ENCODE results near the gene SLC43A1.

The SLC43A1 gene

DNA sequence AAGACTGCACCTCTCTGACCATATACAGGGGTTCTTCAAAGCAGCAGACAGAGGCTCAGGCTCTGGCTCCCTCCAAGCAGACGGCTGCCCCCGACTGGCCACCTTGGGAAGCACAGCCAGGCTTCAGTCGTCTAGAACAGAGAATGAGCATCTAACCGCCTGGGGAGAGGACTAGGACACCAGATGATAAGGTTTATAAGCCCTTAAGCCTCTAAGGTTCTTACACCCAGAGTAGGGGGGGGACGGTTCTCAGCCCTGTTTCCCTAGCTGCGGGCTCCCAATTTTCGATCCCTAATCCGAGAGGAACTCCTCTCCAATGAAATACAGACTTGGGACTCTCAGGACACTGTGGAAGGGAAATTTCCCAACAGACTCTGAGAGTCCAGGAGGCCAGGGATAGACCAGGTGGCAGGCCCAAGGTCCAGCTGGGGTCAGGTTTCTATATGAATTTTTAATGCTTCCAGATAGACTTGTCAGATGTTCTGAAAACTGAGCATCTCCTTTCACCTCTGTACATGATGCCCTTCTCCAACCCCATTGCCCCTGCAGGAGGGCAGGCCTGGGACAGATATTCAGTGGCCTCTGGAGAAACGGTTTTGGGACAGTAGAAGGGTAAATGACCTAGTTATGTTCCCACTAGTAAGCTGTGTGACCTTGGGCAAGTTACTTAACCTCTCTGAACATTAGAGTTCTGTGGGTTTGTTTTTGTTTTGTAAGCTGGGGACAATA, 34.9 kb downstream of the SLC43A1 start (continued):
- no peak for TF ChIP-seq ZFP30 (CRISPR knock-in tag; IDR thresholded peaks at IDR 0.05)
- TF ChIP-seq ARNTL (CRISPR knock-in tag; IDR thresholded peaks at IDR 0.05; ENCODE audit: borderline replicate concordance, low read depth), result no peak
- no peak for TF ChIP-seq RARB (CRISPR knock-in tag; IDR thresholded peaks at IDR 0.05)
- TF ChIP-seq TOX (CRISPR knock-in tag; IDR thresholded peaks at IDR 0.05; ENCODE audit: borderline replicate concordance), result no peak

DNA sequence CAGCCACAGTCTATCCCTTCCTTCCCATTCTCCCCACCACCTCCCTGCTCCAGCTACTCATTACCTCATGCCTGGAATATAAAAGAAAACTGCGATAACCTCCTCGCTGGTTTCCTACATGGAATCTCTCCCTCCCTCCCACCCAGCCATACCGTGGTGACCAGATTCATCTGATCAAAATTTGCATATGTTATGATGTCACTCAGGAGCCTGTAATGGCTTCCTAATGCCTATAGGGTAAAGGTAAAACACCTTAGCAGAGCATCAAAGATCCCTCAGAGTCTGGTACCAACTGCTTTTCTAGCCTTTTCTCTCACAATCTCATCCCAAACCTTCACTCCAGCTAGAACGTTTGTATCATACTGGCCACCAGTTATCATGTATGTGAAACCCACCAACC, 35.6 kb downstream of the SLC43A1 start:
- TF ChIP-seq, protein P1, sequence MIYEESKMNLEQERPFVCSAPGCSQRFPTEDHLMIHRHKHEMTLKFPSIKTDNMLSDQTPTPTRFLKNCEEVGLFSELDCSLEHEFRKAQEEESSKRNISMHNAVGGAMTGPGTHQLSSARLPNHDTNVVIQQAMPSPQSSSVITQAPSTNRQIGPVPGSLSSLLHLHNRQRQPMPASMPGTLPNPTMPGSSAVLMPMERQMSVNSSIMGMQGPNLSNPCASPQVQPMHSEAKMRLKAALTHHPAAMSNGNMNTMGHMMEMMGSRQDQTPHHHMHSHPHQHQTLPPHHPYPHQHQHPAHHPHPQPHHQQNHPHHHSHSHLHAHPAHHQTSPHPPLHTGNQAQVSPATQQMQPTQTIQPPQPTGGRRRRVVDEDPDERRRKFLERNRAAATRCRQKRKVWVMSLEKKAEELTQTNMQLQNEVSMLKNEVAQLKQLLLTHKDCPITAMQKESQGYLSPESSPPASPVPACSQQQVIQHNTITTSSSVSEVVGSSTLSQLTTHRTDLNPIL (CRISPR knock-in tag; IDR thresholded peaks at IDR 0.05; ENCODE audit: low read depth), result no peak
- no peak for TF ChIP-seq ZFP3 (CRISPR knock-in tag; IDR thresholded peaks at IDR 0.05)
- TF ChIP-seq OSR1 (CRISPR knock-in tag; IDR thresholded peaks at IDR 0.05), result no peak
- TF ChIP-seq ZNF8 (CRISPR knock-in tag; IDR thresholded peaks at IDR 0.05), result no peak
- no peak for TF ChIP-seq POU6F1 (CRISPR knock-in tag; IDR thresholded peaks at IDR 0.05; ENCODE audit: borderline replicate concordance, low read depth)
- TF ChIP-seq PPARA (CRISPR knock-in tag; IDR thresholded peaks at IDR 0.05; ENCODE audit: borderline replicate concordance), result no peak
- no peak for TF ChIP-seq RARB (CRISPR knock-in tag; IDR thresholded peaks at IDR 0.05)
- TF ChIP-seq TOX (CRISPR knock-in tag; IDR thresholded peaks at IDR 0.05; ENCODE audit: borderline replicate concordance), result no peak
- no peak for TF ChIP-seq TCF4 (CRISPR knock-in tag; IDR thresholded peaks at IDR 0.05; ENCODE audit: borderline replicate concordance)
- TF ChIP-seq ZNF565 (CRISPR knock-in tag; conservative IDR thresholded peaks at IDR 0.05; ENCODE audit: low read depth), result no peak
- no peak for TF ChIP-seq ZNF70 (CRISPR knock-in tag; IDR thresholded peaks at IDR 0.05)
- TF ChIP-seq PATZ1 (CRISPR knock-in tag; IDR thresholded peaks at IDR 0.05; ENCODE audit: borderline replicate concordance), result no peak
- TF ChIP-seq ARNTL (CRISPR knock-in tag; IDR thresholded peaks at IDR 0.05; ENCODE audit: borderline replicate concordance, low read depth), result no peak
- TF ChIP-seq ZC3H10 (CRISPR knock-in tag; IDR thresholded peaks at IDR 0.05), result no peak
- TF ChIP-seq SNAI2 (CRISPR knock-in tag; IDR thresholded peaks at IDR 0.05), result no peak
- TF ChIP-seq ISL1 (CRISPR knock-in tag; IDR thresholded peaks at IDR 0.05), result no peak
- no peak for TF ChIP-seq GLIS3 (CRISPR knock-in tag; IDR thresholded peaks at IDR 0.05)
- no peak for TF ChIP-seq ZFP30 (CRISPR knock-in tag; IDR thresholded peaks at IDR 0.05)
- ATAC-seq, result no peak

DNA sequence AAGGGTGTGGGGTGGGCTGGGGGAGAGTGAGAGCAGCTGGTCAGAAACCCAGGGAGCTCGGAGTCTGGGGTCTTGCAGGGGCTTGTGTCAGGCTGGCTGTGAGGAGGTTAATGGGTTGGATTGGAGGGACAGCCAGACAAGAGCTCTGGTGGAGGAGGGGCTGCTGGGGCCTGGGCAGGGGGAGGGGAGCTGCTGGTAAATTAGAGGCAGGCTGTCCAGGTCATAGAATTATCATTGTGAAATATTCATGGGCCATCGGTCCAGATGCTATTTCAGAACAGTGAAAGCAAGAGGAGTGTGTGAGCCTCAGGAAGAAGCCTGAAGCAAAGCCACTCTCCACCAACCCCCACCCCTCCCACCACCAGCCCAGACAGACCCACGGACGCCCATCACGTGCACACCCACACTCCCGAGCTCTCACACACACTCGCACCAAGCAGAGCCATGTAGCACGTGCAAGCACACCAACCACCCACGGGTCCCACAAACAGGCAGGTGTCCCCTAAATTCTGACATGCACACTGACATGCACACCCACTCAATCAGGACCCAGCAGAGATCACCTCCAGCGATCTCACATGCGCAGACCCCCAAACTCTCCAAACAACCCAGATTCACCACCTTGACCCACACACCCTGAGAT, 36.4 kb downstream of the SLC43A1 start:
- TF ChIP-seq ISL1 (CRISPR knock-in tag; IDR thresholded peaks at IDR 0.05) (no peak), ZNF8 (CRISPR knock-in tag; IDR thresholded peaks at IDR 0.05) (no peak), BACH2 (CRISPR knock-in tag; IDR thresholded peaks at IDR 0.05; ENCODE audit: borderline replicate concordance) (no peak), ZNF70 (CRISPR knock-in tag; IDR thresholded peaks at IDR 0.05) (no peak), OSR1 (CRISPR knock-in tag; IDR thresholded peaks at IDR 0.05) (no peak), ARNTL (CRISPR knock-in tag; IDR thresholded peaks at IDR 0.05; ENCODE audit: borderline replicate concordance, low read depth) (no peak), GLIS3 (CRISPR knock-in tag; IDR thresholded peaks at IDR 0.05) (no peak), PPARA (CRISPR knock-in tag; IDR thresholded peaks at IDR 0.05; ENCODE audit: borderline replicate concordance) (no peak), SNAI2 (CRISPR knock-in tag; IDR thresholded peaks at IDR 0.05) (no peak), ZNF565 (CRISPR knock-in tag; conservative IDR thresholded peaks at IDR 0.05; ENCODE audit: low read depth) (no peak), POU6F1 (CRISPR knock-in tag; IDR thresholded peaks at IDR 0.05; ENCODE audit: borderline replicate concordance, low read depth) (no peak), RARB (CRISPR knock-in tag; IDR thresholded peaks at IDR 0.05) (no peak), ESRRG (CRISPR knock-in tag; IDR thresholded peaks at IDR 0.05) (no peak), CSDC2 (CRISPR knock-in tag; IDR thresholded peaks at IDR 0.05) (no peak), ZFP3 (CRISPR knock-in tag; IDR thresholded peaks at IDR 0.05) (no peak), TOX (CRISPR knock-in tag; IDR thresholded peaks at IDR 0.05; ENCODE audit: borderline replicate concordance) (no peak)
- TF ChIP-seq, protein P2, sequence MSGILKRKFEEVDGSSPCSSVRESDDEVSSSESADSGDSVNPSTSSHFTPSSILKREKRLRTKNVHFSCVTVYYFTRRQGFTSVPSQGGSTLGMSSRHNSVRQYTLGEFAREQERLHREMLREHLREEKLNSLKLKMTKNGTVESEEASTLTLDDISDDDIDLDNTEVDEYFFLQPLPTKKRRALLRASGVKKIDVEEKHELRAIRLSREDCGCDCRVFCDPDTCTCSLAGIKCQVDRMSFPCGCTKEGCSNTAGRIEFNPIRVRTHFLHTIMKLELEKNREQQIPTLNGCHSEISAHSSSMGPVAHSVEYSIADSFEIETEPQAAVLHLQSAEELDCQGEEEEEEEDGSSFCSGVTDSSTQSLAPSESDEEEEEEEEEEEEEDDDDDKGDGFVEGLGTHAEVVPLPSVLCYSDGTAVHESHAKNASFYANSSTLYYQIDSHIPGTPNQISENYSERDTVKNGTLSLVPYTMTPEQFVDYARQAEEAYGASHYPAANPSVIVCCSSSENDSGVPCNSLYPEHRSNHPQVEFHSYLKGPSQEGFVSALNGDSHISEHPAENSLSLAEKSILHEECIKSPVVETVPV (CRISPR knock-in tag; IDR thresholded peaks at IDR 0.05), result no peak
- TF ChIP-seq, protein P1 (CRISPR knock-in tag; IDR thresholded peaks at IDR 0.05; ENCODE audit: low read depth), result no peak
- TF ChIP-seq, protein P3, sequence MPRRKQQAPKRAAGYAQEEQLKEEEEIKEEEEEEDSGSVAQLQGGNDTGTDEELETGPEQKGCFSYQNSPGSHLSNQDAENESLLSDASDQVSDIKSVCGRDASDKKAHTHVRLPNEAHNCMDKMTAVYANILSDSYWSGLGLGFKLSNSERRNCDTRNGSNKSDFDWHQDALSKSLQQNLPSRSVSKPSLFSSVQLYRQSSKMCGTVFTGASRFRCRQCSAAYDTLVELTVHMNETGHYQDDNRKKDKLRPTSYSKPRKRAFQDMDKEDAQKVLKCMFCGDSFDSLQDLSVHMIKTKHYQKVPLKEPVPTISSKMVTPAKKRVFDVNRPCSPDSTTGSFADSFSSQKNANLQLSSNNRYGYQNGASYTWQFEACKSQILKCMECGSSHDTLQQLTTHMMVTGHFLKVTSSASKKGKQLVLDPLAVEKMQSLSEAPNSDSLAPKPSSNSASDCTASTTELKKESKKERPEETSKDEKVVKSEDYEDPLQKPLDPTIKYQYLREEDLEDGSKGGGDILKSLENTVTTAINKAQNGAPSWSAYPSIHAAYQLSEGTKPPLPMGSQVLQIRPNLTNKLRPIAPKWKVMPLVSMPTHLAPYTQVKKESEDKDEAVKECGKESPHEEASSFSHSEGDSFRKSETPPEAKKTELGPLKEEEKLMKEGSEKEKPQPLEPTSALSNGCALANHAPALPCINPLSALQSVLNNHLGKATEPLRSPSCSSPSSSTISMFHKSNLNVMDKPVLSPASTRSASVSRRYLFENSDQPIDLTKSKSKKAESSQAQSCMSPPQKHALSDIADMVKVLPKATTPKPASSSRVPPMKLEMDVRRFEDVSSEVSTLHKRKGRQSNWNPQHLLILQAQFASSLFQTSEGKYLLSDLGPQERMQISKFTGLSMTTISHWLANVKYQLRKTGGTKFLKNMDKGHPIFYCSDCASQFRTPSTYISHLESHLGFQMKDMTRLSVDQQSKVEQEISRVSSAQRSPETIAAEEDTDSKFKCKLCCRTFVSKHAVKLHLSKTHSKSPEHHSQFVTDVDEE (CRISPR knock-in tag; IDR thresholded peaks at IDR 0.05), result no peak
- no peak for ATAC-seq
